Stimulated activated CD4-positive, alpha-beta T cell treated with anti-CD3 and anti-CD28 coated beads, Interleukin-4, amount 100 ng/mL, for 1 hour (primary cell): ENCODE results near the gene MVB12B.

Experiments
- DNase-seq: peaks from one replicate; pipeline ENCODE4 v3.0.0-alpha.2; 2020

MVB12B gene

GRCh38 chr9:126386776-126387175, 60.1 kb downstream of the MVB12B start:
- DNase-seq = no peak

DNA sequence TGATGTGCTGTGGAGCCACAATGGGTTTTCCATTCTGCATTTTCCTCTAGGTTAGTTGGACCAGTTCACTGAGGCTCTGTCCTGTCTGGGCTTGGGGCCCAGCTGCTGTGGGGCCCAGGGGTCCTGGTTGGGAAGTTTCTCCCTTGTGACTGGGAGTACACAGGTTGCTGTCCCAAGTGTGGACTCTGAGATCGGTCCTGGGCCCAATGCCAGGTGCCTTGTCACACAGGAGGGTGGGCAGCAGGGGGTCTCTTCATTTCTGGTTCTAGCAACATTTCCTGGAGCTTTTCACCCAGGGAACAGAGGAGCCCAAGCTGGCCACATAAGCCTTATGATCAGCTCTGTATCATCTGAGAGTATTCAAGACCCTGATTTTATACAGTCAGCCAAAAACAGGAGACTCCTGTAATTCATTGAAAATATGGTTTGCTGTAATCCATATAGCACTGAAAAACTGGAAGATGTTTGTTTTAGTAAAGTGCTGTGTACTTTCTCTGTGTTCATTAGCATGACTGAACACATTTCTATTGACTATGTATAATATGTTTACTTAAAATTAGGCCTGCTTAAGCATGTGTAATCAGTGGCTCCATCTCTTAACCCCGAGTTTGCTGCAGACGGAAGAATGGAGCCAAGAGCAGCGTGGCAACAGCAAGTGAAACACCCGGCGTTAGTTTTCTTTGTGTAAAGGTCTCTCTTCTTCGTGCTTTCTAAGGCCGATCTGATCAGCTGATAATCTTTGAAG, 62.5 kb downstream of the MVB12B start:
- DNase-seq = no peak

DNA sequence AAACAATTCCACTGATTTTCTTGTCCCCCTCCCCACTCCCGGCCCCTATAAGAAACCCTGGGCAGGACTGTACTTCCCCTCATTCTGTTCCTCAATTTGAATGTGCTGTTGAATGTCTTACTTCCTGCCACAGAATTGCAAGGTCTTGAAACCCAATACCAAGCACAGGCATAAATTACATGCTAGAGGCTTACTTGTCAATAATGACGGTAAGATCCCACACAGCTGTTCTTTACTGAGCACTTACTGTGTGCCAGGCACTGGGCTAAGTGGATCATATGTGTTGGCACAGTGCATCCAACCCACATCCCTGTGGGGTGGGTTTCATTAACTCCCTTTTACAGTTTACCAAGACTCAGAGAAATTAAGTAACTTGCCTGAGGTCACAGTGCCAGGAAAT, 63.4 kb downstream of the MVB12B start:
- DNase-seq = no peak

DNA sequence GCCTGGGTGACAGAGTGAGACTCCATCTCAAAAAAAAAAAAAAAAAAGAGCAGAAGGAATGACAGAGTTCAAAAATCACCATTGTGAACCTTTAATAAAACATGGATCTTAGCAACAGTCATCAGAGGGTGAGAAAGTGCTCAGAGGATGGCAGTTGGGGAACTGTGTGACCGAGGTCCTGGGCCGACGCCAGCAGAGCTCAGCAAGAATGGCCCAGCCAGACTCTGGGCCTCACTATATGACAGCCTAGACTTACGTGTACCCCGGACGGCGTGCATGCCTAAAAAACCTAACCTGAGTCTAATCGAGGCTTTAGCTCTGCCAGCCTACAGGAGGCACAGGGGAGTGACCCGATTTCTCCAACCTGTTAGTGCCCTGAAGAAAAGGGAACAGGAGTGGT, 64.3 kb downstream of the MVB12B start:
- no peak for DNase-seq

DNA sequence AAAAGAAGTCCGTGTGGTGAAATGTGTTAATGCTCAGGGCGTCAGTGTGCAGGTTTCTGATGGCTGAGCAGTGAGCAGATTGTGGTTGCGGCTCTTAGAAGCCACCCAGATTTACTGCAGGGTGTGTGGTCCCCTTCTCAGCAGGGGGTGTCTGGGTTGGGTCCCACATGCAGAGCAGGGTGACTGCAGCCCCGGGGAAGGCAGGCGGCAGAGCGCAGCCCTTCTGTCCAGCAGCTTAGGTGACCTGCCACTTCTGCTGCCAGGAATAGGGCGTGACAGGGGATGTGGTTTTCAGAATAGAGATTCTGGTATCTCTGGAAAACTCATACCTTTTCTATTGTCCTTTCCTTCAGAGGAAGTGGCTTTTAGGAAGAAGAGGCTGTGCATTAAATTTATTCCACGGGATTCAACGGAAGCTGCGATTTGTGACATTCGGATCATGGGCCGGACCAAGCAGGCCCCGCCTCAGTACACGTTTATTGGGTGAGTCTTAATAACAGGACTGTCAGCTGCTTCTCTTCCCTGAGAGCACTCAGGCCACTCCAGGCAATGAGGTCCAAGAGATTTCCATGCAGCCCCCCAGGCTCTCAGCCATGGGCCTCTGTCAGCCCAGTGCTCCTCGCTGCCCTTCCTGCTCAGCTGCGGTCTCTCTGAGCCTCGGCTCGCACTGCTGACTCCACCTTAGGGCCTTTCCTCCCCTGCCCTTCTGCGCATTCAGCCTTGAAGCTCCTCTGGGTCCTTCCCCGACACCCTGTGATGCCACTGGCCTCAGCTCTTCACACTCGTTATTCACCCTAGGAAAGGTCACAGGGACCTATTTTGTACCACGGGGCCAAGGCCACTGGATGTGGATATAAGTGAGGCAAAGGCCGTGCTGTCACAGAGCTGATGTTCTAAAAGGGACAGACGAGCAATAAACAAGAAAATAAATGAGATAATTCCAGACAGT, 65.4 kb downstream of the MVB12B start:
- no peak for DNase-seq

- DNase-seq = no peak
Observed at GRCh38 chr9:126392662-126393371, 66.2 kb downstream of the MVB12B start.

DNA sequence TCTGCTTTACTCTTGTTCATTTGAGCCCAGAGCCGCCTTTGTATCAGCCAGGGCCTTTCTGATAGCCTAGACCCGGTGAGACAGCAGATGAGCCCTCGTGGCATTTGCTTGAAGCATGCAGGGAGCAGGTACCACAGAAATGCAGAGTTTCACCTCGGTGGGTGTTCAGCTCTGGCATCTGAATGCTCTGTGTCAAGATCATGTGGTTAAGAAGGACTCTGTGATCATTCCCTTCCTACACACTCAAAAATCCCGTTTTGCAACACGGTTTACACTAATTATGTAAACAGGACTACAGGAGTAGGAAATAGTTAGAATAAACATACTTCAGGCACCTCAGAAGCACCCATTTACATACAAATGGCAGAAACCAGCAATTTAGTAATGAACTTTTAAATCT, 67.2 kb downstream of the MVB12B start:
- no peak for DNase-seq

- no peak for DNase-seq
Observed at GRCh38 chr9:126394802-126395201, 68.2 kb downstream of the MVB12B start.

GRCh38 chr9:126395439-126396212, 69.0 kb downstream of the MVB12B start:
- DNase-seq = no peak

DNA sequence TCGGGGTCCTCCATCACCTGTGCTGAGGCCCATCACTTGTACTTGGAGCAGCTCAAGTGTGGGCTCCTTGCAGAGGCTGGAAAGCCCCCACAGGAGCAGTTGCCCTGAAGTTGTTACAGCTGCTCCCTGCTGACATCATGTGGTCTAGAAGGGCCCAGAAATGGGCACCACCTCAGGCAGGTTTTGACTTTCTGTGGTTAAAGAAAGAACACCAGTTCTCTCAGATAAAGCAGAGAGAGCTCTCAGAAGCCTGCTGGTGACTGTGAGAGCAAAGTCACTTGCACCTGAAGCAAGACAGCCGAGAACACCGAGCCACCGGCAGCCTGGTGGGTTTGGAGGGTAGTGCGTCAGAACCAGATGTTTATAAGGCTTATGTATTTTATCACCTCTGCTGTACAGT, 70.4 kb downstream of the MVB12B start:
- DNase-seq = peak; percentile 48

DNA sequence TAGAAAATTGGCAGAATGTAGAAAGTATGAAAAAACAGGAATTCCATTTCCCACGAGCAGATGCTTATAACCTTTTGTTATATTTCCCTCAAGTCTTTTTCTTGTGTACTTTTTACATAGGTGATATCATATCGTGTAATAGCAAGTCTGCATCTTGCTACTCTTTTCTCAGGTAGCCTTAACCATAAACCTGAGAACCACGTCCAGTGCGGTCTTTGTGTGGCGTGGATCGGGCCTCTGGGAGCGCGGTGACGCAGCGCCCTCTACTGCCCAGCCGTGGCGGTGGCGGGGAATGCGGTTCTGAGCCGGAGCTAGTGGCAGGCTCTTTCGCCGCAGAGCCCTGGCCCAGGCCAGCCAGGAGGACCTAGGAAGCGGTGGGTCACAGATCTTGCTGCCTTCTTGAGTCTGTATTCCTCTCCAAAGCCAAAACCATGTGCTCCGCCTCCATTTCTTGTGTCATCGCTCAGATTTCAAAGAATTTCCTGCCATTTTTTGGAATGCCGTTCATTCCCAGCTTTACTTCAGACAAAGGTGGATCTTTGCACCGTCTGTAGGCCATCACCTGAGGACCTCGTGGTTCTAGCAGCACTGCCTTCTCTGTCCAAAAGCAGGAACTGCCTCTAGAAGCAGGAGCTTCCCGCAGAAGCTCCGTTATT, 71.9 kb downstream of the MVB12B start:
- peak; percentile 76 for DNase-seq

DNA sequence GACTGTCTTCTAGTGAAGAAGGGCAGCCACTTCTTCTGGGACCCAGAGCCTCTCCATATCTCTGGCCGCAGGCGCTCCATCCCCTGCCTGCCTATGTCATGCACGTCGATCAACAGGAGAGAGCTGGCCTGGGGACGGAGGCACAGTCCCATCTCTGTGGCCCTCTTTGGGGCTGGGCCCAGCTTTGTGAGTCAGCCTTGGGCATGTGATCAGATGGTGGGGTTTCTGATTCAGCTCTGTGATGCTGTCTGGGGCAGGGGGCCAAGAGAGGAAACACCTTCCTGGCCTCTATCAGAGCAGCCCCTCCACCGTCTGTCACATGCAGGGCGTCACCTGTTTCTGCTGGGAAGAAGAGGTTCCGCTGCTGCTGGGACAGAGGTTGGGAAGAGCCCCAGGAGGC, 72.6 kb downstream of the MVB12B start:
- no peak for DNase-seq

DNA sequence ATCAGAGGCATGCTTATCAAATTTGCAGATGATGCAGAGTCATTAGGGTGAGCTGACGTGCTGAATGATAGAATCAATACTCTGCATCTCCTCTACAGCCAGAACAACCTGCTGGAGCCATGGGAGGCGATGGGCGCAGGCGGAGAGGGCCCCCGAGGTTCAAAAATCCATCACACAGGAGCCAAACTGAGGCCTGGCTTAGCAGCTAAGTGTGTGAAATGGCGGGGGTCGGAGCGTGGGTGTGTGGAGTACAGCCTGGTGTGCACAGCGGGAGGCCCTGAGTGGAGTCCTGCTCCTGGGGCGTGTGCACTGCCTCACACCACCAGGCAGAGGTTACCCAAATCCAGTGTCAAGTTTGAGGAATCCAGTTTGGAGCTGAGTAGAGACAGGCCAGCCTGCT, 73.2 kb downstream of the MVB12B start:
- no peak for DNase-seq

- DNase-seq = no peak
Observed at GRCh38 chr9:126400571-126400970, 73.9 kb downstream of the MVB12B start.

DNA sequence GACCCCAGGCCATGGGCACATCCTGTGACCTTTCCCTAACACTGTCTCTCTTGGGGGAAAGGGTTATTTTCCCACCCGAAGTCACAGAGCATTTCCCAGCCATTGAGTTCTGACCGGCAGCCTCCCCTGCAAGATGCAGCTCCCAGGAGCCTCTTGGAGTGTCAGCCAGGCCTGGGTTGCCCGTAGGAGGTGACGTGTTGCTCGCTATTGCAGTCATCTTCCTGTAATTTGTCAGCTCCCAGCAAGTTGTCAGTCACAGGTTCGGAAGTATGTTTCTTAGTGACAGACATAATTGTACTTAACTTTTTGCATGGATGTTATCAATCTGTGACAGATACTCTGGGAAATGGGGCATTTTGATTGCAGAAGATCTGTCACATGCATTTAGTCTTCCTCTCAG, 74.5 kb downstream of the MVB12B start:
- no peak for DNase-seq

DNA sequence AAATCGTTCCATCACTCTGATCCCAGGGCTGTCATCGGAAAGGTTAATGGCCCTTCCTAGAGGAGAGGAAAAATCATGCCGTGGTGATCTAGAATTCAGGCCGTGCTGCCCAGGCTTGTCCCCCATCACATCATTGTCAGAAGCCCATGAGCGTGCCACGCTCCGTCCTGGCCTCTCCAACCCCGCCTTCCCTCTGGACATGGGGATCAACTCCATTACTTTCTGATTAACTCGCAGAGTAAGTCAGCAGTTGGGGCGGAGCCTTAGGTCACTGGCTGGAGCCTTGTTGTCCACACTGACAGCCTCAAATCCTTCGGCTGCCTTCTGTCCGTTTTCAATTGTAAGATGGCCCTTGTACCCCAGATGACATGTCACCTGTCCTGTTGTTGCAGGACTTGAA, 75.0 kb downstream of the MVB12B start:
- no peak for DNase-seq

DNA sequence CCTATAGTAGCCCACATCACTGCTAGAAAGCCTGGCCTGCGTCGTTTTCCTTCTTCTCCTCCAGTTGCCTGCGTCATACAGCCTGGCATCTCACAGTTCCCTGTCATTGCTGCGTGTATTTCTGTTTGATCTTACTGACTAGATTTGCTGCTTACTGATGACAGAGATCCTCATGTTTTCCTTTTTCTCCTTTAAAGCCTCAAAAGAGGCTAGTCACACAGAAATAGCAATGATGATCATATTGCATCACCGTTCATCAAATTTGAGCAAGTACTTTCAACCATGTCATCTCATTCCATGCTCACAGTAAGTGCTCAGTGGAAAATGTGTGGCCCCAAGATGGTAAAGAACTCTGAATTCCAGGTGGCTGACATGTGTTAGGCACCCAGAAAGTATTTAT, 76.8 kb downstream of the MVB12B start:
- no peak for DNase-seq

- no peak for DNase-seq
Observed at GRCh38 chr9:126404459-126404858, 77.8 kb downstream of the MVB12B start.

- DNase-seq = no peak
Observed at GRCh38 chr9:126406075-126406667, 79.5 kb downstream of the MVB12B start.

- no peak for DNase-seq
Observed at GRCh38 chr9:126407114-126407870, 80.7 kb downstream of the MVB12B start.

DNA sequence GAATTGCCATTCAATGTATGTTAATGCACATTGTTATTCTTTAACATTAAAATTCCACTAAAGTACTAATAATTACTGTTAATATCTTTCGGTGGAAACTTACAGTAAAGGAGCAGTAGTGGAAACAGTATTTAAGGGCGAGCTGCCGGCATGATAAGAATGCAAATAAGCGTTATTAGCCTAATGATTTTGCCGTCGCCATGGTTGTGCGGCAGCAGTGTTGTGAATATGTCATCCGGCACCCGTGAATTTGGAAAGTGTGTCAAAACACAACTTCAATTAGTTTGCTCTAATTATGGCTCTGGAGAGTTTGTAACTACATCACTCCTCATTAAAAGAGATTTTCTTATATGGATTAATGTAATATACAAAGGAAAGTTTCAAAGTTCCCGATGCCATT, 81.4 kb downstream of the MVB12B start:
- no peak for DNase-seq
